ENCODE measurements around the gene FIGNL2.
"Not testable (repeated sequence)": the region's sequence is repeated elsewhere in the genome, so short reads cannot be mapped to it uniquely, and the experiment has no call there.

Gene FIGNL2

DNA sequence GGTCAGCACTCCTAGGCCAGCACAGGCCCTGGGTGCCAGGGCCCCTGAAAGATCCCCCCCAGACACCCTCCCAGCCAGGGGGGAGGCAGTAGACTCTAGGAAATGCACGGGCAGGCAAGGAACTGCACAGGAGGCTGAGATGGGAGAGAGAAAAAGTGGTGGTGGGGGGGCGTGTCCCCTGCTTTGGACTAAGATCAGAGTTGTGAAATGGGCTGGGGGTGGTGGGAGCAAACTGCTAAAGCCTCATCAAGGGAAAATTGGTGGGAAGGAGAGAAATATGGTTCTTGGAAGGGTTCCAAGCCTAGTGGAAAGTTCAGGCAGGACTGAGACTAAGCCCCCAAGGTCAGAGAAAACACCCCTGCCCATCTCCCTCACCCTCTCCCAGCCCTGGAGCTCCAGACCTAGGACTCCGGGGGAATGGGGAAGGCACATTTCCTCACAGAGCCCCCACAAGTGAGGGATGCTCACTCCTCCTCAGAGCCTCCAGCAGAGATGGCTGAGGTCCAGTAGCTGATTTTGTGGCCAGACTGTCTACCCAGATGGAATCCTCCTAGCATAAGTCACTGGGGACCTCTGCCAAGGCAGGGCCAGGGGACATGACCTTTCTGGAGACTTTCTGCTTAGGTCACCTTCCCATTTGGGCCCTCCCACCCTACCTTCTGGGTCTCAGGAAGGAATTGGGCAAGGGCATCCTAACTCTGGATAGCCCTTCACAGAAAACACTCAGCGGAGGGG is 29.8 kb downstream of the FIGNL2 start:
- no peak for DNase-seq (ENCODE audit: low read depth in 2 of 2, low spot score in 1 of 2)

DNA sequence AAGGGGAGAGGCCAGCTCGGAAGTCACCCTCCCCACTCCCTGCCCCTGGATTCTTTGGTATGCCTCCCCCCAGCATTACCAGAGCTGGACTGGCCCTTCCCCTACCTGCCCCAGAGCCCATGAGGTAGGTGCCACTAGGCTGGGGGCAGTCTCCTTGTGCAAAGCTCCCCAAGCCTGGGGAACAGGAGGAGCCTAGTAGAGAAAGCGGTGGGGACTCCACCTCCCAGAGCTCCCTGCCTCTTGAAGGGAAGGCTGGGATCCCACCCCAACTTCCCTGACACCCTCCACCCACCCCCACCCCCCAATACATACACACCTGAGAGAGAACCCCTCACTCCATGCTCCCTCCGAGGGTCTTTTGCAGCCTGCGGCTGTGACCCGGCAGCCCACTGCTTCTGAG is 30.4 kb downstream of the FIGNL2 start:
- no peak for DNase-seq (ENCODE audit: low read depth in 2 of 2, low spot score in 1 of 2)

GRCh38 chr12:51817027-51817953 is 31.2 kb downstream of the FIGNL2 start:
- no peak for DNase-seq (ENCODE audit: low read depth in 2 of 2, low spot score in 1 of 2)

DNA sequence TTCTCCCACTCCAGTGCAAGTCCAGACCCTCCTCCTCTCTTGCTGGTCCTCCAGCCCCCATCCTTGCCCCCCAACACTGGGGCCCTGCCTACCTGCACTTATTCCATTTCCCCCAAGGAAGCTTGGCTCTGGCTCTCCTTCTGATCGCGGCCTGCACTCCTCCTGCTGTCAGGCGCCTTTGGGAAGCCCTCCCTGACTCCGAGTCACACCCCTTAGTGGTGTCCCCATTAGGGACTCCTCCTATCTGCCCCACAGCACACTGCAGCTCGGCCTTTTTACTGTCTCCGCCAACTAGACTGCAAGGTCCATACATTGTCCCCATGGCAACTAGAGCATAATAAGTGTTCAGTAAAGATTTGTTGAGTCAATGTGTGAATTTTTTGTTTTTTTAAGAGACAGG is 32.9 kb downstream of the FIGNL2 start:
- no peak for DNase-seq (ENCODE audit: low read depth in 2 of 2, low spot score in 1 of 2)

GRCh38 chr12:51814311-51815088 is 34.0 kb downstream of the FIGNL2 start:
- DNase-seq (ENCODE audit: low read depth in 2 of 2, low spot score in 1 of 2), result peak in 1 of 2 donors; percentile 40

DNA sequence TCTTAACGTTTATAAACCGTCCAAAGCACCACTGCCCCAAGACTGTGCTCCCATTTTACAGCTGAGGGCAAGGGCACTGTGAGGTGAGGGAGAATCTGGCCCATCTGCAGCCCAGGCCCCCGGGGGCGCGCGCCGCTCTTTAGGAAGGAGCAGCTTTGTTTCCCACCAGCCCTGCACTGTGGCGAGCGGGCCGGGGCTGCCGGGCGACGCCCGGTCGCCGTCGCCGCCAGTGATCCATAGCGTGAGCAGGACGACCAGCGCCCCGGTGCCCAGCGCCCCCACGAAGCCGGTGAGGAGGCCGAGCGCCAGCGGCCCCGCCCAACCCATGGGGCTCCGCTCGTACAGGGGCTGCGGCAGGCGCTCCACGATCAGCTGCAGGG is 34.6 kb downstream of the FIGNL2 start:
- no peak for DNase-seq (ENCODE audit: low read depth in 2 of 2, low spot score in 1 of 2)

DNA sequence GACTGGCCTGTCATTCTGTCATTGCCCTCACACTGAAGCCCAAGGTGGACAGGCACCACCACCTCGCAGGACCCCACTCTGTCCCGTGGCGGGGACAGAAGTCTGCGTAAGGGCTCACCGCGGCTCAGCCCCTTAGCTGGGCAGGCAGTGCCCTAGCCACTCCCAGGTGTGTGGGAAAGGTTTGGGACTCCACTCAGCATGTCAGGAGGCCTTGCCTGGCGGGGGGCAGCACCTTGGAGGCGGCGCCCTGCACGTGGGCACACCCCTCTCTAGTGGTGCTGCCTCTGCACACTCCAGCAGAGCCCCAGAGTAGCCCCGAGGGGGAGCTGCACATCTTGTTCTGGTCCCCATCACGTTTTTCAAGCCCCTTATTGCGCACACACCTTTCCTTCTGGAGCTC is 35.6 kb downstream of the FIGNL2 start:
- no peak for DNase-seq (ENCODE audit: low read depth in 2 of 2, low spot score in 1 of 2)

GRCh38 chr12:51811203-51812202 is 37.0 kb downstream of the FIGNL2 start:
- DNase-seq (ENCODE audit: low read depth in 2 of 2, low spot score in 1 of 2), result no peak

DNA sequence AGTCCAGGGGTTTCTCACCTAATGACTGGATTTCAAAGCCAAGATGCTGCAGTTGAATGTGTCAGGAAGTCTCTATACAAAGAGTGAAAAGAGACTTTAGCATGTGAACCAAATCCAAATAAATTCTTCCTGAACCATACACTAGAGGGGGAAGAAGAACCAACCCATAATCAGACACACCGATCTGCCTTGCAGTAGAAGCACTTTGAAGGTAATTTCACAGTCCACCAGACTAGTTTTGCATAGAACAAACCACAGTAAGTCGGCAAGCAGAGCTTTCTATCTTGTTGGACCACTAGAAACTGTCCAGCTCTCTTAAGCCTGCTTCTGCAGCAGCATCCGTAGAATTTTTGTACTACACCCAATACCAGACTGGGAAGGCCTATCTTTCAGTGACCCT is 39.3 kb downstream of the FIGNL2 start:
- no peak for DNase-seq (ENCODE audit: low read depth in 2 of 2, low spot score in 1 of 2)

GRCh38 chr12:51806896-51807295 is 41.6 kb downstream of the FIGNL2 start:
- DNase-seq (ENCODE audit: low read depth in 2 of 2, low spot score in 1 of 2), result no peak

DNA sequence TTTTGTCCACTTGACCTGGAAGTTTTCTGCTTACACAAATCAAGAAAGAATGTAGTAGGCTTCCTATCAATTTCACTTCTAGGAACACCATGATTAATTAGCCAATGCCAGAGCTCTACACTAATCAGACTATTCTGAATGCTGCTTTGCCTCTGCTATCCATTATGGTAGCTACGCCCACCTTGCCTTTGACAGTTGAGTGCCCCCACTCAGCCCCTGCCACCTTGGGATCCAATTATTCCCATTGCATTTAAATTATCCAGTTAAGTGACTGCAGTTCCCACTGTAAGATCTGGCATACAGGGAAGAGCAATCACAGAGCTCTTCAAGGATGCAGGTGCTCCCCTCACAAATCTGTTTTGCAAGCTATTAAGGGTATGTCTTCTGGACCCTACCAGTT is 47.5 kb downstream of the FIGNL2 start:
- no peak for DNase-seq (ENCODE audit: low read depth in 2 of 2, low spot score in 1 of 2)

GRCh38 chr12:51798501-51798900 is 50.0 kb downstream of the FIGNL2 start:
- DNase-seq (ENCODE audit: low read depth in 2 of 2, low spot score in 1 of 2), result no peak

- DNase-seq (ENCODE audit: low read depth in 2 of 2, low spot score in 1 of 2), result not testable (repeated sequence)
Measured at GRCh38 chr12:51798051-51798450, 50.5 kb downstream of the FIGNL2 start.

DNA sequence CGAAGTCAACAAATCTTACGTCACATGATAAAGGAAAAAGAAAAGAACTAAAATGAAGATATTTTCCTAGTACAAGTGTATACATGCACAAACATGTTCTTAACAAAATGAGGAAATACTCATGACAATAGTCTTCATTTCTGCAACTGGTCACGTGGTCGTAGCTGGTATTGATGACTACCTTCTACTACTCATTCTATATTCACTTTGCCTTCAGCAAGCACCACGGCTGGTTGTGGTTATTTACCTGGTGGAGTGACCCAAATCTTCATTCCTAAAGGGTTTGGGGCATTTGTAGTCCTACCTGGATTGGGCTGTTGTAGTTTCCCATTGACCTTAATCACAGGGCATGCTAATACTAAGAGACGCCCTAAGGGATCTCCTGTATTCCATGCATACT is 51.2 kb downstream of the FIGNL2 start:
- DNase-seq (ENCODE audit: low read depth in 2 of 2, low spot score in 1 of 2), result no peak

GRCh38 chr12:51793201-51793600 is 55.3 kb downstream of the FIGNL2 start:
- DNase-seq (ENCODE audit: low read depth in 2 of 2, low spot score in 1 of 2), result no peak

GRCh38 chr12:51792417-51792816 is 56.1 kb downstream of the FIGNL2 start:
- no peak for DNase-seq (ENCODE audit: low read depth in 2 of 2, low spot score in 1 of 2)

GRCh38 chr12:51788876-51789275 is 59.6 kb downstream of the FIGNL2 start:
- no peak for DNase-seq (ENCODE audit: low read depth in 2 of 2, low spot score in 1 of 2)

- no peak for DNase-seq (ENCODE audit: low read depth in 2 of 2, low spot score in 1 of 2)
Measured at GRCh38 chr12:51785906-51786305, 62.6 kb downstream of the FIGNL2 start.

DNA sequence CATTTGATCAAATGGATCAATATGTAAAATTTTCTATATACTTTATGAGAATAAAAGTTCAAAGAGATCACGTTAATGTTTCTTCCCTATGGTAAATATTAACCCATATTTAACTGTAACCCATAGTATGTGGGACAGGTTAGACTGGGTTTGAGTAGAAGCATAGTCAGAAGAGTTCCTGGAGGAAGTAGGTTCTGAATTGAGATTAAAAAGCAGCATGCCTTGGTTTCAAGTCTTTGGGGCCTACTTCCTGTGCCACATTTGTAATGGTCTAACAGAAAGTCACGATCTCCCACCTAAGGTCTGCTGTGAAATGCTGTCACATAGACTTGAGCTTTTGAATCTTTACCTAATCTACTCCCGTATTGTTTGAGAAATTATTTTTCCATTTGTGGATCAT is 63.8 kb downstream of the FIGNL2 start:
- no peak for DNase-seq (ENCODE audit: low read depth in 2 of 2, low spot score in 1 of 2)

- no peak for DNase-seq (ENCODE audit: low read depth in 2 of 2, low spot score in 1 of 2)
Measured at GRCh38 chr12:51779876-51780275, 68.6 kb downstream of the FIGNL2 start.
